Loucy (cell line): Measurements from ENCODE around the gene CDPF1.

Experiments used
- H2AFZ ChIP-seq: fragments of 200-600 bp; sonication (generic); 2 replicates; pipeline ENCODE4 v1.6.0; 2016; ENCODE audit warnings: antibody characterized with exemption, mild to moderate bottlenecking, low read length, moderate library complexity
- H3F3A ChIP-seq: fragments of 200-600 bp; 2 replicates; pipeline ENCODE4 v1.6.0; 2016; ENCODE audit warnings: antibody characterized with exemption, low read depth, mild to moderate bottlenecking
- H3K27me3 ChIP-seq: fragments of 200-600 bp; sonication (generic); 2 replicates; pipeline ENCODE4 v1.6.1; 2014; ENCODE audit warnings: low read length, mild to moderate bottlenecking; ENCODE audit not compliant: insufficient read depth, poor library complexity, severe bottlenecking
- H3K36me3 ChIP-seq: fragments of 200-600 bp; sonication (generic); 2 replicates; pipeline ENCODE4 v1.6.1; 2016; ENCODE audit warnings: low read length; ENCODE audit not compliant: insufficient read depth
- H3K4me1 ChIP-seq: fragments of 200-600 bp; sonication (generic); 2 replicates; pipeline ENCODE4 v1.5.1; 2014; ENCODE audit warnings: low read length, mild to moderate bottlenecking; ENCODE audit not compliant: insufficient read depth, poor library complexity, severe bottlenecking
- H3K4me2 ChIP-seq: fragments of 200-600 bp; sonication (generic); 2 replicates; pipeline ENCODE4 v1.6.0; 2014; ENCODE audit warnings: antibody characterized with exemption, low read length, low read depth, mild to moderate bottlenecking; ENCODE audit not compliant: poor library complexity, severe bottlenecking
- H3K4me3 ChIP-seq: fragments of 200-600 bp; sonication (generic); 2 replicates; pipeline ENCODE4 v1.5.1; 2014; ENCODE audit warnings: low read length, mild to moderate bottlenecking, mixed read lengths; ENCODE audit not compliant: poor library complexity, severe bottlenecking
- H3K79me2 ChIP-seq: fragments of 200-600 bp; sonication (generic); 2 replicates; pipeline ENCODE4 v1.6.1; 2014; ENCODE audit warnings: low read length; ENCODE audit not compliant: insufficient read depth
- H3K9ac ChIP-seq: fragments of 200-600 bp; sonication (generic); 2 replicates; pipeline ENCODE4 v1.6.0; 2014; ENCODE audit warnings: mild to moderate bottlenecking, low read depth, low read length, moderate library complexity; ENCODE audit not compliant: poor library complexity, severe bottlenecking
- H3K9me2 ChIP-seq: fragments of 200-600 bp; sonication (generic); replicated peaks from 2 replicates; pipeline ENCODE4 v1.6.1; 2016; ENCODE audit warnings: low read depth, low read length, mixed read lengths
- H3K9me3 ChIP-seq: fragments of 200-600 bp; sonication (generic); 2 replicates; pipeline ENCODE4 v1.6.1; 2014; ENCODE audit warnings: mild to moderate bottlenecking, antibody characterized with exemption, low read length, low read depth; ENCODE audit not compliant: insufficient read depth
- H4K20me1 ChIP-seq: fragments of 200-600 bp; sonication (generic); 2 replicates; pipeline ENCODE4 v1.6.0; 2014; ENCODE audit warnings: antibody characterized with exemption, low read length, mild to moderate bottlenecking; ENCODE audit not compliant: insufficient read depth, poor library complexity, severe bottlenecking
- CTCF ChIP-seq: fragments of 200-600 bp; sonication (generic); conservative IDR thresholded peaks from 2 replicates; pipeline ENCODE4 v1.5.1; 2014; ENCODE audit warnings: mild to moderate bottlenecking, antibody characterized with exemption, low read length
- EZH2phosphoT487 ChIP-seq: fragments of 200-600 bp; IDR thresholded peaks from 2 replicates; pipeline ENCODE4 v1.6.1; 2018; ENCODE audit warnings: antibody characterized with exemption, mild to moderate bottlenecking, moderate library complexity, borderline replicate concordance

CDPF1 gene

GRCh38 chr22:46290843-46291785, 41.0 kb upstream of the CDPF1 start:
- TF ChIP-seq EZH2phosphoT487 (no peak), CTCF (no peak)
- Histone ChIP-seq H3K9ac (peak overlapping the region; percentile 84), H3F3A (no peaks in the 10 kb centered on the region), H3K36me3 (peaks cover 8% of the 10 kb centered on the region; the same call in 1 of the 2 replicates), H3K9me3 (no peaks in the 10 kb centered on the region), H3K4me1 (peaks cover 72% of the 10 kb centered on the region), H3K4me2 (no peak overlapping the region), H2AFZ (no peak overlapping the region), H3K79me2 (peaks cover 37% of the 10 kb centered on the region), H3K9me2 (no peaks in the 10 kb centered on the region), H4K20me1 (no peaks in the 10 kb centered on the region), H3K4me3 (no peak overlapping the region), H3K27me3 (no peaks in the 10 kb centered on the region)

DNA sequence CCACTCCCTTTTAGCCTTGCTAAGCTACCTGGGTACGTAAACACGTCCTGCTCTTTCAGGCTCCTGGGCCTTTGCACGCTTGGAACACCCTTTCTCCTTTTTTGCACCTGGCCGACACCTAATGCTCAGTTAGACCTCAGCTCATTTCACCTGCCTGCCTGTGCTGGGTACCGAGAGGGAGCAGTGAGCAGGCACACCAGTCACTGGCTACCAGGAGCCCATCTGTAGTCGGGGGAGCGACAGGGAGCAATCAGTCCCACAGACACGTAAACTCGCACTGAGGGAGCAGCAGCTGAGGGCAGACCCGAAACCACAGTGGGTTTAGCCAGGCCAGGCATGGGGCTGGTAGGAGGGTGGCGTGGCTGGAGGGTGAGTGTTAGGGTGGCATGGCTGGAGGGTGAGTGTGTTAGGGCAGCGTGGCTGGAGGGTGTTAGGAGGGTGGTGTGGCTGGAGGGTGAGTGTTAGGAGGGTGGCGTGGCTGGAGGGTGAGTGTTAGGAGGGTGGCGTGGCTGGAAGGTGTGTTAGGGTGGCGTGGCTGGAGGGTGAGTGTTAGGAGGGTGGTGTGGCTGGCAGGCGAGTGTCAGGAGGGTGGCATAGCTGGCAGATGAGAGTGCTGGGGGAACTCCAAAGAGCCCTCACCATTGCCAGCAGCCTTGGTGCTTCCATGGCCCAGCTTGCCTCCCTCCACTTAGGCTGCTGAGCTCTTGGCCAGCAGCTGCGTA, 40.2 kb upstream of the CDPF1 start:
- no peak overlapping the region for H2AFZ ChIP-seq
- H3K79me2 ChIP-seq: peaks cover 29% of the 10 kb centered on the region
- no peaks in the 10 kb centered on the region for H3K9me3 ChIP-seq
- H3K4me1 ChIP-seq: peaks cover 65% of the 10 kb centered on the region
- H3K36me3 ChIP-seq: peaks cover 10% of the 10 kb centered on the region; the same call in 1 of the 2 replicates
- no peaks in the 10 kb centered on the region for H3K9me2 ChIP-seq
- H3K4me3 ChIP-seq: no peak overlapping the region
- no peaks in the 10 kb centered on the region for H3K27me3 ChIP-seq
- peak overlapping the region; percentile 84 for H3K9ac ChIP-seq
- no peak for TF ChIP-seq EZH2phosphoT487
- no peak for TF ChIP-seq CTCF
- no peaks in the 10 kb centered on the region for H4K20me1 ChIP-seq
- H3K4me2 ChIP-seq: peak overlapping the region; percentile 73
- no peaks in the 10 kb centered on the region for H3F3A ChIP-seq

DNA sequence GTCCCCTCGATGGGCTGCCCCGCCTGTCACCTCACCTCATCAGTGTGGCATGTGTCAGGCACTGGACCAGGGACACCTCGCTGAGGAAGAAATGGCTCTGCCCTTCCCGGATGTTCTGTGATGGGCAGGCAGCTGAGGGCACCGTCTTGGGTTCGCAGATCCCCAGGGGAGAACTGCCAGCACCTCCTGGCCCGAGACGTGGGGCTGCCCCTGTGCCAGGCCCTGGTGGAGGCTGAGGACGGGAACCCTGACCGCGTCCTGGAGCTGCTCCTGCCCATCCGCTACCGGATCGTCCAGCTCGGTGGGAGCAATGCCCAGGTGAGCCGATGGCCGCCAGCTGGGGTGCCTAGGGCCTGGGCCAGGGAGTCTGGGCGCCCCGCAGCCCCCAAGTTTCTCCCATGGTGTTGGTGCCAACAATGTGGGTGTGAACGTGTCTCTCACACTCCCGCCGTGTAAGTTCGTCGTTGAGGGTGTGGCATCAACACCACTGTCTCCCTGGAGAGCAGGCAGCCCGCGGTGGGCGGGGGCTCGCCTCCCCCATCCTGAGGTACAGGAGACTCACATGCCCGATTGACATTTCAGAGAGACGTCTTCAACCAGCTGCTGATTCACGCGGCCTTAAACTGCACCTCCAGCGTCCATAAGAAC, 39.3 kb upstream of the CDPF1 start:
- peak overlapping the region; percentile 73 for H3K4me2 ChIP-seq
- peaks cover 17% of the 10 kb centered on the region; the same call in 1 of the 2 replicates for H3K36me3 ChIP-seq
- no peaks in the 10 kb centered on the region for H3K9me2 ChIP-seq
- H3K9me3 ChIP-seq: no peaks in the 10 kb centered on the region
- H3K79me2 ChIP-seq: peaks cover 21% of the 10 kb centered on the region; the same call in 1 of the 2 replicates
- H4K20me1 ChIP-seq: no peaks in the 10 kb centered on the region
- H3F3A ChIP-seq: no peaks in the 10 kb centered on the region
- H2AFZ ChIP-seq: no peak overlapping the region
- H3K4me3 ChIP-seq: peak overlapping the region; percentile 64
- peaks cover 57% of the 10 kb centered on the region for H3K4me1 ChIP-seq
- peak overlapping the region; percentile 84 for H3K9ac ChIP-seq
- no peak for TF ChIP-seq EZH2phosphoT487
- no peak for TF ChIP-seq CTCF
- no peaks in the 10 kb centered on the region for H3K27me3 ChIP-seq
